GM12878 (cell line): ENCODE measurements around the gene HSP90AB1. TPM values are rescaled to one million over a fixed set of nuclear protein-coding genes. Genes with fewer than 3 reads are reported as not detected.

Source experiments
- ATAC-seq: fragments of 200-7000 bp; cut with Tn5 transposase; 3 replicates; pipeline ENCODE4 v1.9.1; 2020; ENCODE audit warnings: mild to moderate bottlenecking, moderate library complexity
- Bru-seq: library from RNA; stranded (reverse); fragments of 400-500 nt; gene quantifications from one replicate; lab custom pipeline; 2021; lab: Mats Ljungman, UMichigan
- BruChase-seq, 2 experiments: library from RNA; stranded (reverse); fragments of 400-500 nt; gene quantifications; one replicate each; lab custom pipeline; 2021; lab: Mats Ljungman, UMichigan
- BruUV-seq: library from RNA; stranded (reverse); fragments of 400-500 nt; replicated peaks from 2 replicates; lab custom pipeline; 2021; lab: Mats Ljungman, UMichigan
- CTCF ChIA-PET: fragments of 300-600 bp; sonication (Branson Sonifier 250); formaldehyde crosslinking; extraction: SDS; loops from one replicate; lab custom pipeline; 2021; ENCODE audit warnings: inconsistent platforms; lab: Yijun Ruan, JAX
- POLR2A ChIA-PET: fragments of 350-600 bp; formaldehyde crosslinking; extraction: SDS; loops from one replicate; lab custom pipeline; 2021; ENCODE audit warnings: inconsistent platforms; lab: Charles Lee
- RAD21 ChIA-PET: fragments of 300-600 bp; sonication (Branson Sonifier 250); formaldehyde crosslinking; loops from one replicate; lab custom pipeline; 2023; ENCODE audit warnings: antibody characterized with exemption; ENCODE audit not compliant: unreplicated experiment; lab: Charles Lee
- SMC1A ChIA-PET: fragments of 300-600 bp; sonication (Branson Sonifier 250); formaldehyde crosslinking; loops from one replicate; lab custom pipeline; 2023; ENCODE audit not compliant: unreplicated experiment, uncharacterized antibody; lab: Charles Lee
- DNase-seq: peaks from one replicate; pipeline ENCODE4 v3.0.0-alpha.2; 2011; ENCODE audit warnings: low read depth, low spot score
- FAIRE-seq: peaks from 3 replicates; lab custom pipeline; 2011; peaks lifted over from hg19 to GRCh38; lab: Jason Lieb, UNC
- H2AFZ ChIP-seq: 2 replicates; pipeline ENCODE4 v1.6.0; 2011; ENCODE audit warnings: low read depth, low read length, control low read depth; ENCODE audit not compliant: control insufficient read depth
- H3K27ac ChIP-seq: 2 replicates; pipeline ENCODE4 v1.5.1; 2011; ENCODE audit warnings: control low read depth; ENCODE audit not compliant: control insufficient read depth, insufficient read depth
- H3K27me3 ChIP-seq, 2 experiments: replicated peaks in 1 of 2; 2 replicates each; pipeline versions ENCODE4 v1.6.0 to v1.6.1; 2011; ENCODE audit warnings: low read length in 1 of 2; ENCODE audit not compliant: control insufficient read depth in 2 of 2, insufficient read depth in 2 of 2
- H3K36me3 ChIP-seq, 2 experiments: 2 replicates each; pipeline ENCODE4 v1.5.1; 2011; ENCODE audit warnings: low read length in 1 of 2; ENCODE audit not compliant: control insufficient read depth in 2 of 2, insufficient read depth in 2 of 2
- H3K4me1 ChIP-seq: 2 replicates; pipeline ENCODE4 v1.6.1; 2011; ENCODE audit warnings: mild to moderate bottlenecking, low read length, moderate library complexity, mixed read lengths; ENCODE audit not compliant: control insufficient read depth, insufficient read depth
- H3K4me2 ChIP-seq: 2 replicates; pipeline ENCODE4 v1.6.0; 2011; ENCODE audit warnings: control low read depth; ENCODE audit not compliant: control insufficient read depth, insufficient read depth
- H3K4me3 ChIP-seq: fragments of 200-600 bp; sonication (generic); 2 replicates; pipeline ENCODE4 v1.5.1; 2016
- H3K79me2 ChIP-seq: 2 replicates; pipeline ENCODE4 v1.6.0; 2011; ENCODE audit warnings: low read length; ENCODE audit not compliant: control insufficient read depth, insufficient read depth
- H3K9ac ChIP-seq: 2 replicates; pipeline ENCODE4 v1.8.0; 2011; ENCODE audit warnings: low read length, control low read depth, mixed read lengths; ENCODE audit not compliant: control insufficient read depth, insufficient read depth
- H3K9me3 ChIP-seq: replicated peaks from 3 replicates; pipeline ENCODE4 v1.5.1; 2011; ENCODE audit warnings: mild to moderate bottlenecking, low read length; ENCODE audit not compliant: control insufficient read depth, insufficient read depth
- H4K20me1 ChIP-seq: 2 replicates; pipeline ENCODE4 v1.6.0; 2011; ENCODE audit not compliant: control insufficient read depth, insufficient read depth
- BCL3 ChIP-seq: IDR thresholded peaks from 2 replicates; pipeline ENCODE4 v1.6.1; 2011; ENCODE audit warnings: borderline replicate concordance, low read depth, mild to moderate bottlenecking, moderate library complexity, low read length; ENCODE audit not compliant: insufficient read depth, poor library complexity, severe bottlenecking
- CBX5 ChIP-seq: sonication (generic); IDR thresholded peaks from 2 replicates; pipeline ENCODE4 v1.6.1; 2016; ENCODE audit warnings: low read depth, moderate library complexity, mild to moderate bottlenecking, inconsistent platforms
- CTCF ChIP-seq, 3 experiments: IDR thresholded peaks in 2 of 3; conservative IDR thresholded peaks in 1 of 3; 2 replicates each; pipeline ENCODE4 v1.5.1; 2011; ENCODE audit warnings: low read depth in 3 of 3, low read length in 3 of 3, mild to moderate bottlenecking in 3 of 3, control low read depth in 2 of 3, moderate library complexity in 2 of 3, inconsistent platforms in 1 of 3, mixed read lengths in 1 of 3; ENCODE audit not compliant: control insufficient read depth in 2 of 3, insufficient read depth in 1 of 3; ENCODE audit errors: extremely low read depth in 1 of 3
- HSF1 ChIP-seq: fragments of 150-350 bp; IDR thresholded peaks from 2 replicates; pipeline ENCODE4 v1.6.1; 2014; ENCODE audit warnings: mild to moderate bottlenecking, low read depth, low read length
- KDM1A ChIP-seq: fragments of 200-600 bp; sonication (generic); IDR thresholded peaks from 2 replicates; pipeline ENCODE4 v1.6.1; 2016; ENCODE audit warnings: borderline replicate concordance
- NBN ChIP-seq: fragments of 450-650 bp; IDR thresholded peaks from 2 replicates; pipeline ENCODE4 v1.6.1; 2016
- NFXL1 ChIP-seq: fragments of 450-650 bp; IDR thresholded peaks from 2 replicates; pipeline ENCODE4 v1.6.1; 2017; ENCODE audit warnings: antibody characterized with exemption, mild to moderate bottlenecking, borderline replicate concordance
- NFYA ChIP-seq: IDR thresholded peaks from 2 replicates; pipeline ENCODE4 v1.6.1; 2011; ENCODE audit warnings: low read depth, mild to moderate bottlenecking, low read length, improper control_type of control experiment, borderline replicate concordance
- TCF3 ChIP-seq: IDR thresholded peaks from 2 replicates; pipeline ENCODE4 v1.6.1; 2012; ENCODE audit warnings: low read depth, mild to moderate bottlenecking, low read length, borderline replicate concordance; ENCODE audit not compliant: insufficient read depth
- YY1 ChIP-seq: IDR thresholded peaks from 2 replicates; pipeline ENCODE4 v1.6.1; 2011; ENCODE audit warnings: low read depth, mild to moderate bottlenecking, low read length
- ZNF207 ChIP-seq: fragments of 450-650 bp; IDR thresholded peaks from 2 replicates; pipeline ENCODE4 v1.6.1; 2014; ENCODE audit warnings: antibody characterized with exemption, mild to moderate bottlenecking, borderline replicate concordance
- WGBS: methylation state at CpG from one replicate; pipeline ENCODE4 v1.1.6; 2016; ENCODE audit warnings: low lambda C conversion rate; ENCODE audit not compliant: insufficient replicate concordance, insufficient coverage; ENCODE audit errors: missing lambda C conversion rate; 5-methylcytosine and 5-hydroxymethylcytosine counted together
- in situ Hi-C: fragments of 300-500 bp; cut with MboI; formaldehyde crosslinking; loops from 9 replicates; pipeline ENCODE4 v1.14.3; 2018; ENCODE audit warnings: mixed read lengths
- intact Hi-C: fragments of 100-400 bp; cut with micrococcal nuclease; formaldehyde crosslinking; loops from one replicate; pipeline ENCODE4 v1.14.2; 2022; ENCODE audit not compliant: unreplicated experiment
- long read RNA-seq, 2 experiments: library from polyadenylated mRNA; unstranded; transcript quantifications; one replicate each; pipeline ENCODE4 v2.0.0, GENCODE V29; 2019 to 2020
- polyA minus RNA-seq, 3 experiments: library from RNA; depleted of rRNA, polyadenylated mRNA; stranded (reverse); fragments of >200 nt; gene quantifications; 2 replicates each; pipeline ENCODE4 v1.2.3, GENCODE V29; 2011
- polyA plus RNA-seq, 11 experiments: library from polyadenylated mRNA; depleted of rRNA in 4 of 11; unstranded in 6 of 11; stranded (reverse) in 5 of 11; fragments of >200 nt; fragmentation: Nextera tagmentation in 4 of 11; fragmentation: Illumina TruSeq in 1 of 11; extraction: Ambion mirVana in 4 of 11; extraction: Trizol in 1 of 11; gene quantifications; 1 replicate in 1 of 11; 2 replicates in 10 of 11; pipeline versions ENCODE4 v1.2.1 to v1.2.3, GENCODE V29; 2011 to 2016; ENCODE audit warnings: inconsistent platforms in 2 of 11, missing spikeins in 2 of 11, low read depth in 1 of 11
- total RNA-seq, 4 experiments: library from RNA; depleted of rRNA in 3 of 4; stranded (reverse); fragments of >200 nt in 3 of 4; fragmentation: Illumina TruSeq in 1 of 4; extraction: Trizol in 1 of 4; gene quantifications; 2 replicates each; pipeline versions ENCODE4 v1.2.1 to v1.2.3, GENCODE V29; 2013 to 2021

Gene HSP90AB1
- total RNA-seq (2013; cell fraction: nucleolus; rRNA removed), result 295 and 318 TPM in 2 replicates
- total RNA-seq (2014; rRNA removed) (1,125 and 1,245 TPM in 2 replicates), total RNA-seq (2014; rRNA removed; fragmentation: Illumina TruSeq; extraction: Trizol) (1,212 and 1,260 TPM in 2 replicates), total RNA-seq (2021) (1,166 and 1,167 TPM in 2 replicates), polyA plus RNA-seq (2011; rRNA removed) (1,290 and 1,505 TPM in 2 replicates), polyA plus RNA-seq (2014; fragmentation: Illumina TruSeq; extraction: Trizol) (1,676 and 1,846 TPM in 2 replicates), polyA plus RNA-seq (2014; fragmentation: Nextera tagmentation; extraction: Ambion mirVana) (1,000 to 10,000 TPM; 1,089 to 1,682 TPM), polyA plus RNA-seq (2014; rRNA removed) (960 and 988 TPM in 2 replicates), polyA plus RNA-seq (2016; fragmentation: Nextera tagmentation; extraction: Ambion mirVana) (1,000 to 10,000 TPM; 1,078 to 1,109 TPM), polyA minus RNA-seq (2011; rRNA and poly(A)+ RNA removed) (1,120 and 1,147 TPM in 2 replicates), Bru-seq, nascent RNA (percentile 99 among the genes with signal in this experiment), BruChase-seq, experiment 1, labeled RNA remaining after a 6-hour chase (percentile 100 among the genes with signal in this experiment), BruChase-seq, experiment 2, labeled RNA remaining after a 2-hour chase (percentile 100 among the genes with signal in this experiment)
- polyA plus RNA-seq (2011; ENCODE audit: low read depth), result 830 TPM
- polyA plus RNA-seq (2011; cell fraction: cytosol; rRNA removed), result 1,040 and 1,248 TPM in 2 replicates
- polyA plus RNA-seq (2011; cell fraction: nucleus; rRNA removed), result 565 and 804 TPM in 2 replicates
- 750 and 926 TPM in 2 replicates for polyA plus RNA-seq (2012)
- polyA minus RNA-seq (2011; cell fraction: cytosol; rRNA and poly(A)+ RNA removed), result 408 and 462 TPM in 2 replicates
- 114 and 165 TPM in 2 replicates for polyA minus RNA-seq (2011; cell fraction: nucleus; rRNA and poly(A)+ RNA removed)
- long read RNA-seq, experiment 1, transcript HSP90AB1-201 (12 exons, 2,582 nt), result minor isoform, 9 of 2,693 reads
- long read RNA-seq, experiment 1, transcript HSP90AB1-203 (12 exons, 2,572 nt), result major isoform, 2,053 of 2,693 reads
- long read RNA-seq, experiment 1, partial matches to known transcripts, result 558 of 2,693 reads
- long read RNA-seq, experiment 1, other reads (novel, unspliced or antisense), result 73 of 2,693 reads
- long read RNA-seq, experiment 2, transcript HSP90AB1-203 (12 exons, 2,572 nt), result major isoform, 9,940 of 15,594 reads
- long read RNA-seq, experiment 2, transcript HSP90AB1-202 (12 exons, 2,674 nt), result minor isoform, 5 of 15,594 reads
- long read RNA-seq, experiment 2, transcript HSP90AB1-201 (12 exons, 2,582 nt), result minor isoform, 24 of 15,594 reads
- long read RNA-seq, experiment 2, partial matches to known transcripts, result 5,485 of 15,594 reads
- long read RNA-seq, experiment 2, other reads (novel, unspliced or antisense), result 137 of 15,594 reads

GRCh38 chr6:44246663-44247337 is at the start of gene HSP90AB1:
Gene HSP90AB1 (plus strand): TSS chr6:44247101. CDS start chr6:44248630, 1,529 bp downstream.
- ATAC-seq, result peak; percentile 84
- Histone ChIP-seq H2AFZ (peak within 1 kb of the TSS; percentile 92), H3K9ac (peak within 1 kb of the TSS; percentile 100), H4K20me1 (peaks cover 11% of the 10 kb centered on the region; the same call in 1 of the 2 replicates), H3K27ac (peak within 1 kb of the TSS; percentile 96), H3K79me2 (peaks cover 53% of the 10 kb centered on the region), H3K4me1 (peaks cover 7% of the 10 kb centered on the region; the same call in 1 of the 2 replicates), H3K9me3 (no peaks in the 10 kb centered on the region), H3K4me3 (peak within 1 kb of the TSS; percentile 95), H3K27me3 (no peaks in the 10 kb centered on the region), H3K36me3 (peaks cover 16 to 29% of the 10 kb centered on the region in 2 experiments), H3K4me2 (peak within 1 kb of the TSS; percentile 82)
- peak; percentile 96 for FAIRE-seq
- intact Hi-C loops (loop anchor here (1.0 kb wide), 1 partner anchor 25 kb away; no protein-coding TSS in a partner anchor), in situ Hi-C loops (no loop called here)
- BruUV-seq, result no TSS peak
- ChIA-PET POLR2A (interaction anchor here (1.4 to 6.3 kb wide), 8 partner anchors 9 to 123 kb away, joined by 3 to 131 read pairs (median 5); partner anchors contain the start of genes MRPL14, SLC29A1, SLC35B2 and TMEM63B), RAD21 (interaction anchor here (1.1 to 3.6 kb wide), 10 partner anchors 10 to 139 kb away, joined by 3 to 28 read pairs (median 6); partner anchors contain the start of genes SLC29A1 and SLC35B2), CTCF (interaction anchor here (0.7 to 7.7 kb wide), 13 partner anchors 9 to 149 kb away, joined by 3 to 39 read pairs (median 6); partner anchors contain the start of genes AARS2, SLC29A1 and SLC35B2), SMC1A (interaction anchor here (0.6 to 4.2 kb wide), 7 partner anchors 9 to 126 kb away, joined by 3 to 25 read pairs (median 3); partner anchors contain the start of gene SLC35B2)
- DNase-seq, result peak; percentile 96
- 1% methylated on average over 34 of the region's 34 CpGs for WGBS
- no peak for TF ChIP-seq CTCF (IDR thresholded peaks at IDR 0.05 in 2 of 3, conservative IDR thresholded peaks at IDR 0.05 in 1 of 3; ENCODE audit: control insufficient read depth in 2 of 3, extremely low read depth in 1 of 3, insufficient read depth in 1 of 3, low read depth in 3 of 3, low read length in 3 of 3)
- 0 out of 2 replicates have a peak, but pooled peaks have one; percentile 47 for TF ChIP-seq CBX5
- peak; percentile 65; the same call in 1 of the 2 replicates for TF ChIP-seq YY1
- TF ChIP-seq BCL3, result peak; percentile 47
- peak; percentile 98 for TF ChIP-seq NBN
- TF ChIP-seq NFXL1, result no peak
- peak; percentile 96 for TF ChIP-seq TCF3
- peak; percentile 89 for TF ChIP-seq ZNF207
- TF ChIP-seq NFYA, result no peak
- peak; percentile 95 for TF ChIP-seq HSF1
- TF ChIP-seq KDM1A, result no peak
